NCI-H345 (cell line): ENCODE results near the gene MYOT.
"Not testable (repeated sequence)": the region's sequence is repeated elsewhere in the genome, so short reads cannot be mapped to it uniquely, and the experiment has no call there.

ENCODE experiments used
- DNase-seq: peaks from one replicate; lab custom pipeline; 2025; lab: John Stamatoyannopoulos, UW

Gene MYOT

GRCh38 chr5:137856201-137856600 is 11.5 kb upstream of the MYOT start:
- DNase-seq = no peak

GRCh38 chr5:137856916-137857862 is 10.5 kb upstream of the MYOT start:
- no peak for DNase-seq

DNA sequence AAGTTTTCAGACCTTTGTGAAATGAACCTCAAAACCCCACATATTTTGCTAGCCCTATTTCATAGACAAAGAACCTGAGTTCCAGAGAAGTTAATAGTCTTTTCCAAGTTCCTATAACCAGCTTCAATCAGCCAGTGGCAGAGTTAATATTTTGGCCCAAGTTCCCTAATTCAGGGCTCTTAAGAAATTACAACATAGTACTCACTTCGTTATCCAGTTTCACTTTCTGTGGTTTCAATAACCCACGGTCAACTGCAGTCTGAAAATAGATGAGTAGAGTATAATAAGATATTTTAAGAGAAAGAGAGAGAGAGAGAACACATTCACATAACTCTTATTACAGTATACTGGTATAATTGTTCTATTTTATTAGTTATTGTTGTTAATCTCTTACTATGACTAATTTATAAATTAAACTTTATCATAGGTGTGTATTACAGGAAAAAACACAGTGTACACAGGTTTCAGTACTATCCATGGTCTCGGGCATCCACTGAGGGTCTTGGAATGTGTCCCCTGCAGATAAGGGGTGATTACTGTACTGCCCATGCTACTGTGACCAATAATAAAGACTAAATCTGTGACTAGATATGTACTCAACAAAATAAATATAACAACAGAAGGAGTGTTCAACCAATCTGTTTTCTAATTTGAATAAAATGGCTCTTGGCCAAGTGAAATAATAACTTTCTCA is 9.3 kb upstream of the MYOT start:
- no peak for DNase-seq

DNA sequence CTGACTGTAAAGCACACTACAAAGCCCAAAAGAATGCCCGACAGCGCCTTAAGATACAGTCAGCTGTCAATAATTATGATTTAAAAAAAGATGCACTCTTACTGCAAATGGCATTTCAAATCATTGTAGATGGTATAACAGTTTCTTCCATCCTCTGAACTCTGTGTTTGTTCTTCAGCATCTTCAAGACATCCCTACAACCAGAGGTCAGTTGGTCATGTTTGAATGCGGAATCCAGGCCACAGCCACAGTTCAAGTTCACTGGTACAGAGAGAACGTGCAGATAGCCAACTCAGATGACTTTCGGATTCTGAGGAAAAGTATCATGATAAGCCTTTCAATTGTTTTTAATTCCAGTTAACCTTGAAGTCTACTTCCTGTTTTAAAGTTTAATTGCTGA is 8.7 kb upstream of the MYOT start:
- DNase-seq = no peak

DNA sequence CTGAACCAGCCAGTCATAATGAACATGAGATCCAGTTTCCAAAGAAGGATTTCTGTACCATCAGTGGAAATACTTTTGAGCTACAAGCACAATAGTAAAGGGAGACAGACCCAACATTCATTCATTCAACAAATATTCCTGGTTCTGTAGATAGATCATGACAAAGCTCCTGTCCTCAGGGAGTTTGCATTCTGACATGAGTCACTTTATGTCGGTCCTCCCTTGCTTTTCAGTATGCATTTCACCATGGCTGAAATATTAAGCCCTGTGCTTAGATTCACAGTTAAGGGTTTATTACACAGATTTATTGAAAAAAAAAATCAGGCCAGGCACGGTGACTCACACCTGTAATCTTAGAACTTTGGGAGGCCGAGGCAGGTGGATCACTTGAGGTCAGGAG is 5.4 kb upstream of the MYOT start:
- no peak for DNase-seq

GRCh38 chr5:137863653-137864052 is 4.0 kb upstream of the MYOT start:
- not testable (repeated sequence) for DNase-seq

- no peak for DNase-seq
These were observed 895 bp upstream of the MYOT start for GRCh38 chr5:137866541-137867388.

- DNase-seq = no peak
These were observed 3.1 kb downstream of the MYOT start for GRCh38 chr5:137870647-137871339.

- no peak for DNase-seq
These were observed 3.9 kb downstream of the MYOT start for GRCh38 chr5:137871571-137871970.

- DNase-seq = no peak
These were observed 4.8 kb downstream of the MYOT start for GRCh38 chr5:137872466-137872865.

- no peak for DNase-seq
These were observed 8.4 kb downstream of the MYOT start for GRCh38 chr5:137876101-137876500.

DNA sequence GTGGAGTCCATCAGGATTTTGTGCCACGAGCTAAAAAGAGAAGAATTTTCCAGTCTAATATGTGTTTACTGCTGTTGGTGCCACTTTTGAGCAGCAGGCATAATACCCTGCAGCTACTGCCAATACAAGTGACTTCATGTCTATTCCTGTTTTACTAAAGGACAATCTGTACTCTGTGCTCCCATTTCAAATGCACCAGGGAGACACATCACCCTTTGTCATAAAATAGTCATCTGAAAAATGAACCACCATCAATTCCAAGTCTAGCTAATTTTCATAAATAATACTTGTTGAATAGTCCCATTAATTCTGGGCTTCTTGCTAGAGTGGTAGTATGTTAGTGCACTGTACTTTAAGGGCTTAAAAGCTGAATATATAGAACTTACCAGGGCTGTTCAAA is 12.7 kb downstream of the MYOT start:
- no peak for DNase-seq

DNA sequence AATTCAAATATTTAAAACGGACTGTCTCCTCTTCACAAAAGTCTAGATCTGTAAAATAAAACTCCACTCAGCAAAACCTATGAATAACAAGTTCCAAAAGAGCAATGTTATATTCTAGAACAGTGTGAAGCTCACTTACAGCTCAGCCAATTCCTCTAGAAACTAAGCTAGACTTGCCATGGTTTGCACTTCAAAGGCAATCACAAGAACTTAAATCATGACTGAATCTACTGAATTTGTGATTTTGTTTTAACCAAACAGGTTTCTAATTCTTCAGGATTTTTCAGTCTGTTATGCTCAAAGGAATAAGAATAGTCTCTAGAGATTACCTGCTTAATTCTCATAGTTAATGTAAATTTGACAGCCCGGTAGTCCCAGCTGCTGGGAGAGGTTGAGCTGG is 20.2 kb downstream of the MYOT start:
- no peak for DNase-seq

DNA sequence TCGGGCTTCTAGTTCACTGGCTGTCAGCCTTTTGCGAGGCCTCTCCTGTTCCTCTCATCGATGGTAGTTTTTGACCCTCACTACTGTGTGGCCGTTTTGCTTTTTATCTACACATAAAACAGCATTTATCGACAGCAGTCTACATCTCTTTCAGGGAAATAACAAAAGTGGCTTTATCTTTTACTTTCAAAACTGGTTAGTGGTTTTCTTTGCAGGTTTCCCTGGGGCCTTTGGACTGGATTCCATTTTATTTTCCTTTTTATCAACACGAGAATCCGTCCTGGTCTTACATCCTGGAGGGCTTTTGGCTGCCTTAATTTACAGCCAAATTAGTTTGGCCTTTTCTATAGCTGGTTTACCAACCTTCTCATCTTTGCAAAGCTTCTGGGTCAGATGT is 20.8 kb downstream of the MYOT start:
- DNase-seq = no peak

DNA sequence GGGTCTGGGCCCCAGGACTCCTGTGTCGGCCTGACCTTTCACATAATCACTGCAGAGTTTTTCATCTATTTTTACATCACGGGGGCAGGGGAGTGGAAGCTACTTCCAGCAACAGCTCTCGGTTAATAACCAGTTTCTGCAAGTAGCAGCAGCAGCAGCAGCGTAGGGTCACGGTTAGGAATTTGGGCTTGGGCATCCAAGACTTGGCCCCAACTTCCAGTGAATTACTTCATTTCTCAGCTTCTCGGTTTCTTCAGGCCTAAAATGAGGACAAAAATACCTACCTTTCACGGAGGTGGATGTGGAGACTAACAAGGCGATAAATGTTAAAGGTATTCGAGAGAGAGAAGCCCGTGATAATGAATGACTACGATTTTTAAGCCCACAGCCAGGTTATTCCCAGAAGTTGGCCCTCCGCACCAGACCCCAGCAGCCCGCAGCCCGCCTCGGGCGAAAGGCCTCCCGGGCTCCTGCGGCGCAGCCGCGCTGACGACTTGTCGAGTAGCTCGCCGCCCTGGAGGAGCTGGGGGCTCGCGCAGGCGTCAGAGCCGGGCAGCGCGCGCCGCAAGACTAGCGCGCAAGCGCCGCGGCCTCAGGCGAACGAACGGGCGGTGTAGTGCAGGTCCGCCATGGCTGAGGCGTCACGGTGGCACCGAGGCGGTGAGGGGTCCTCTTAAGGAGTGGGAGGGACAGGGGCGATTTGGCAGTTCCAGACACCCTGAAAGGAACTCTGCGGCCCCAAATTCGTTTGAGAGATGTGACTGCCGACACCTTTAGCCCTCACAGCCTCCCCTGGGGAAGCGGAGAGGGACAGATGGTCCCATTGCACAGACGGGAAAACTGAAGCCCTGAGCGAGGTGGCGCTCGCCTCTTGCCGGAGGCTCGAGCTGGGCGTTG is 21.5 kb downstream of the MYOT start, which contains the start of gene PKD2L2:
Gene PKD2L2 (plus strand): TSS at position 595 of the 897 bp plus-strand sequence. CDS start 35 bp downstream, at position 630.
- no peak for DNase-seq

- DNase-seq = no peak
These were observed 23.2 kb downstream of the MYOT start for GRCh38 chr5:137890845-137891244.

DNA sequence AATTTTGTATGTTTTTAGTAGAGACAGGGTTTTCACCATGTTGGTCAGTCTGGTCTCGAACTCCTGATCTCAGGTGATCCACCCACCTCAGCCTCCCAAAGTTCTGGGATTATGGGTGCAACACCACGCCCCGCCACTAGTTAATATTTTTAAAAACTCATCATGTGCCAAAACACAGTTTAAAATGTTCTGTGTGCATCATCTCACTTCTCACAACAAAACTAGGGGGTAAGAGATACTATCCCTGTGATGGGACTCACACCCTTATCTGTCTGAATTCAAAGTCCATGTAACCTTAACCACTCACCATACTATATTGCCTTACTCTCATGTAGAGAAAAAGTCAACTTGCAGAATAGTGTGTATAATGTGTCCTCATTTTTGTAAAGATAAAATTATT is 24.2 kb downstream of the MYOT start:
- no peak for DNase-seq

DNA sequence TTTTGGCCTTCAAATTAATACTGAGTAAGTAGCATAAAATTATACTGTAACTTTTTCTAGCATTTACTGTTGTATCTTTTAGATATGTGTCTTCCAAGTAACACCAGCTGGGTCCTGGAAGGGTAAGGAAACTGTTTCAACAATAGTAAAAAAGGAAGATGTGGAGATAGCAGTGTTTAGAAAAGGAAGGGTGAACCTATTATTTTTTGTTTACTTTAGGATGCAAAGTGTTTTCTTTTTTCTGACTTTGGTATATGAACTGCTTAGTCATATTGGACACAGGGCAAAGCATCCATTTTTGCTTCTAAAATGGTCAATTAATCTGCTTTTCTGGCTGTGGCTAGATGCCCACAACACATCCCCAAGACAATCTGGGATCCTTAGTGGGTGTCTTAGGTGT is 26.9 kb downstream of the MYOT start:
- DNase-seq = no peak

DNA sequence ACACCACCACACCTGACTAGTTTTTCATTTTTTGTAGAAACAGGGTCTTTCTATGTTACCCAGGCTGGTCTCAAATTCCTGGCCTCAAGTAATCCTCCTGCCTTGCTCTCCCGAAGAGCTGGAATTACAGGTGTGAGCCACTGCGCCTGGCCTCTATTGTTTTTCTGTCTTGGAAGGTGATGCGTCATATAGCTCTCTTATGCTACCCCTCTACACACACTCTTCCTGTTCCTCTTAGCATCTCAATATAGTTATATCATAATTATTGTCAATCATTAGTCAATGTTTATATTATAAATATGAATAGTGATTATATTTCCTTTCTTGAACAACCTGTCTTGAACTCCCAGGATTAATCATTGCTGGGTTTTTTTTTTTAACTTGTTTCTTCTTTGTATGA is 28.9 kb downstream of the MYOT start:
- DNase-seq = no peak

DNA sequence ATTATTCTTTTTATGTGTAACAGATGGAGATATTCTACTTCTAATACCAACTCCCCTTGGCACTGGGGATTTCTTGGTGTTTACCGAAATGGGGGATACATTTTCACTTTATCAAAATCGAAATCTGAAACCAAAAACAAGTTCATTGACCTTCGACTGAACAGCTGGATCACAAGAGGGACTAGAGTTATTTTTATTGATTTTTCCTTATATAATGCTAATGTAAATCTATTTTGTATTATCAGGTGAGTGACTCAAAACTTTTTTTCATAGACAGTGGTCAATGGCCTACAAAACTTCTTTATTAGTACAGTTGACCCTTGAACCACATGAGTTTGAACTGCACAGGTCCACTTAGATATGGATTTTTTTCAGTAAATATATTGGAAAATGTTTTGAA is 31.8 kb downstream of the MYOT start:
- no peak for DNase-seq
